Skeletal muscle tissue (tissue), 4 donors: ENCODE measurements around the gene CERK. TPM values are rescaled to one million over a fixed set of nuclear protein-coding genes. Genes with fewer than 3 reads are reported as not detected.
"Not testable (repeated sequence)": the region's sequence is repeated elsewhere in the genome, so short reads cannot be mapped to it uniquely, and the experiment has no call there.

Source experiments
- H3K27ac ChIP-seq: one replicate; pipeline ENCODE4 v1.7.0; 2013; ENCODE audit warnings: mild to moderate bottlenecking, low read depth, low read length, inconsistent platforms
- H3K27me3 ChIP-seq, 3 donors: one replicate each; pipeline ENCODE4 v1.7.0; 2013; ENCODE audit warnings: low read length in 3 of 3; ENCODE audit not compliant: control insufficient read depth in 3 of 3, insufficient read depth in 3 of 3
- H3K36me3 ChIP-seq, 3 donors: one replicate each; pipeline ENCODE4 v1.7.0; 2013; ENCODE audit warnings: low read length in 3 of 3; ENCODE audit not compliant: control insufficient read depth in 3 of 3, insufficient read depth in 3 of 3
- H3K4me1 ChIP-seq, 3 donors: one replicate each; pipeline ENCODE4 v1.7.0; 2013; ENCODE audit warnings: low read length in 3 of 3, mild to moderate bottlenecking in 3 of 3; ENCODE audit not compliant: control insufficient read depth in 3 of 3, insufficient read depth in 3 of 3
- H3K4me3 ChIP-seq, 3 donors: one replicate each; pipeline ENCODE4 v1.7.0; 2013; ENCODE audit warnings: low read length in 3 of 3
- H3K9ac ChIP-seq, 3 donors: one replicate each; pipeline ENCODE4 v1.7.0; 2013; ENCODE audit warnings: low read length in 3 of 3, mild to moderate bottlenecking in 3 of 3, moderate library complexity in 2 of 3, low read depth in 1 of 3
- H3K9me3 ChIP-seq, 3 donors: one replicate each; pipeline ENCODE4 v1.7.0; 2013; ENCODE audit warnings: low read length in 3 of 3; ENCODE audit not compliant: control insufficient read depth in 3 of 3
- total RNA-seq: library from RNA; depleted of rRNA; stranded (reverse); fragments of >200 nt; gene quantifications from one replicate; pipeline ENCODE4 v1.2.3, GENCODE V29; 2014
- donor health status: Osteomylitis.

Gene CERK
- total RNA-seq, 1 donor from 2014 or later: 18.3 TPM

- not testable (repeated sequence) for H3K9ac ChIP-seq, H3K9me3 ChIP-seq, H3K27ac ChIP-seq, H3K27me3 ChIP-seq, H3K4me3 ChIP-seq, H3K36me3 ChIP-seq
- H3K4me1 ChIP-seq: peaks cover 28 to 56% (median 40%) of the 10 kb centered on the region in 3 donors
Measured at GRCh38 chr22:46642840-46643480, 95.1 kb downstream of the CERK start.

- H3K4me3 ChIP-seq: no peak overlapping the region
- H3K9ac ChIP-seq: no peak overlapping the region
- H3K9me3 ChIP-seq: no peaks in the 10 kb centered on the region
- H3K27ac ChIP-seq: peak overlapping the region; percentile 20
- H3K36me3 ChIP-seq: no peaks in the 10 kb centered on the region
- no peaks in the 10 kb centered on the region for H3K27me3 ChIP-seq
- H3K4me1 ChIP-seq: peaks cover 27 to 55% (median 39%) of the 10 kb centered on the region in 3 donors
Measured at GRCh38 chr22:46641811-46642266, 96.2 kb downstream of the CERK start.

- H3K27ac ChIP-seq: no peak overlapping the region
- H3K9ac ChIP-seq: peak overlapping the region in 1 of 3 donors; percentile 66
- no peaks in the 10 kb centered on the region for H3K9me3 ChIP-seq
- H3K4me3 ChIP-seq: no peak overlapping the region
- peaks cover 39 to 58% (median 52%) of the 10 kb centered on the region in 3 donors for H3K4me1 ChIP-seq
- no peaks in the 10 kb centered on the region for H3K27me3 ChIP-seq
- H3K36me3 ChIP-seq: no peaks in the 10 kb centered on the region
Measured at GRCh38 chr22:46640293-46641055, 97.6 kb downstream of the CERK start.

- Histone ChIP-seq H3K9ac (peak overlapping the region in 1 of 3 donors; percentile 66), H3K4me1 (peaks cover 39 to 58% (median 52%) of the 10 kb centered on the region in 3 donors), H3K27me3 (no peaks in the 10 kb centered on the region), H3K4me3 (no peak overlapping the region), H3K27ac (no peak overlapping the region), H3K9me3 (no peaks in the 10 kb centered on the region), H3K36me3 (no peaks in the 10 kb centered on the region)
Measured at GRCh38 chr22:46639843-46640242, 98.2 kb downstream of the CERK start.

GRCh38 chr22:46638601-46639431, 99.2 kb downstream of the CERK start:
- H3K4me3 ChIP-seq: peak overlapping the region in 2 of 3 donors; percentile 1 to 49
- H3K27ac ChIP-seq: peak overlapping the region; percentile 7
- no peaks in the 10 kb centered on the region for H3K27me3 ChIP-seq
- H3K9ac ChIP-seq: peak overlapping the region in 1 of 3 donors; percentile 66
- no peaks in the 10 kb centered on the region for H3K9me3 ChIP-seq
- H3K36me3 ChIP-seq: no peaks in the 10 kb centered on the region
- H3K4me1 ChIP-seq: peaks cover 39 to 58% (median 54%) of the 10 kb centered on the region in 3 donors

- no peaks in the 10 kb centered on the region for H3K27me3 ChIP-seq
- H3K36me3 ChIP-seq: no peaks in the 10 kb centered on the region
- H3K4me1 ChIP-seq: peaks cover 39 to 58% (median 54%) of the 10 kb centered on the region in 3 donors
- H3K9me3 ChIP-seq: no peaks in the 10 kb centered on the region
- peak overlapping the region; percentile 7 for H3K27ac ChIP-seq
- H3K4me3 ChIP-seq: no peak overlapping the region
- H3K9ac ChIP-seq: no peak overlapping the region
Measured at GRCh38 chr22:46637711-46638600, 100.1 kb downstream of the CERK start.

- Histone ChIP-seq H3K36me3 (no peaks in the 10 kb centered on the region), H3K9ac (peak overlapping the region; percentile 43 to 73 (median 50)), H3K9me3 (no peaks in the 10 kb centered on the region), H3K4me3 (peak overlapping the region in 2 of 3 donors; percentile 46 to 49), H3K27ac (peak overlapping the region; percentile 70), H3K4me1 (peaks cover 30 to 50% (median 50%) of the 10 kb centered on the region in 3 donors), H3K27me3 (no peaks in the 10 kb centered on the region)
Measured at GRCh38 chr22:46636221-46637002, 101.6 kb downstream of the CERK start.

- H3K4me1 ChIP-seq: peaks cover 30 to 49% (median 48%) of the 10 kb centered on the region in 3 donors
- H3K36me3 ChIP-seq: peaks cover 0 to 3% (median 0%) of the 10 kb centered on the region in 3 donors
- H3K27ac ChIP-seq: peak overlapping the region; percentile 70
- no peaks in the 10 kb centered on the region for H3K27me3 ChIP-seq
- H3K9me3 ChIP-seq: no peaks in the 10 kb centered on the region
- peak overlapping the region in 1 of 3 donors; percentile 46 for H3K4me3 ChIP-seq
- peak overlapping the region in 2 of 3 donors; percentile 50 to 73 for H3K9ac ChIP-seq
Measured at GRCh38 chr22:46635756-46636155, 102.3 kb downstream of the CERK start.
